Adrenal gland (tissue), 12 donors: ENCODE results near the gene CAMK1D. TPM values are rescaled to one million over a fixed set of nuclear protein-coding genes. Genes with fewer than 3 reads are reported as not detected.

Source experiments
- DNase-seq, 7 donors: peaks; one replicate each; pipeline ENCODE4 v3.0.0-alpha.2; 2019 to 2020
- H3K27ac ChIP-seq, 5 donors: fragments of 200-600 bp; sonication (generic) in 4 of 5; 1 replicate in 3 of 5; 2 replicates in 2 of 5; pipeline versions ENCODE4 v1.5.1 to v1.8.0; 2016 to 2020; ENCODE audit warnings: mild to moderate bottlenecking in 1 of 5
- H3K27me3 ChIP-seq: fragments of 200-600 bp; 2 replicates; pipeline ENCODE4 v1.8.0; 2021
- H3K36me3 ChIP-seq, 2 donors: fragments of 200-600 bp; replicated peaks in 1 of 2; 1 replicate in 1 of 2; 2 replicates in 1 of 2; pipeline versions ENCODE4 v1.5.1 to v1.8.0; 2018 to 2022
- H3K4me1 ChIP-seq, 2 donors: fragments of 200-600 bp; replicated peaks in 1 of 2; 1 replicate in 1 of 2; 2 replicates in 1 of 2; pipeline versions ENCODE4 v1.5.1 to v1.8.0; 2018 to 2021
- H3K4me3 ChIP-seq, 4 donors: fragments of 200-600 bp; sonication (generic) in 3 of 4; one replicate each; pipeline ENCODE4 v1.5.1; 2016 to 2018
- H3K9me3 ChIP-seq, 3 donors: fragments of 200-600 bp; sonication (generic) in 1 of 3; replicated peaks in 1 of 3; 1 replicate in 2 of 3; 2 replicates in 1 of 3; pipeline versions ENCODE4 v1.5.1 to v1.8.0; 2016 to 2021
- CTCF ChIP-seq, 6 experiments: fragments of 450-650 bp in 4 of 6; fragments of 200-600 bp in 2 of 6; sonication (generic) in 1 of 6; IDR thresholded peaks; 1 replicate in 5 of 6; 2 replicates in 1 of 6; pipeline versions ENCODE4 v1.5.1 to v1.8.0; 2016 to 2021; ENCODE audit warnings: antibody characterized with exemption in 6 of 6, mild to moderate bottlenecking in 2 of 6, moderate library complexity in 1 of 6
- POLR2A ChIP-seq, 2 donors: fragments of 450-650 bp; IDR thresholded peaks; one replicate each; pipeline ENCODE4 v1.6.1; 2017; ENCODE audit warnings: antibody characterized with exemption in 2 of 2, mild to moderate bottlenecking in 2 of 2, moderate library complexity in 1 of 2
- WGBS, 4 donors: extraction: QIAGEN DNeasy Blood & Tissue Kit in 2 of 4; methylation state at CpG; one replicate each; pipeline versions ENCODE4 v1.1.5 to v1.1.7; 2013 to 2017; 5-methylcytosine and 5-hydroxymethylcytosine counted together
- intact Hi-C, 2 donors: fragments of 100-400 bp; cut with DNase I; formaldehyde crosslinking; loops; one replicate each; pipeline versions ENCODE4 v1.14.1 to v1.15.0; 2022 to 2023
- microRNA counts, 2 donors: library from miRNA; unstranded; fragments of <30 nt; microRNA quantifications; one replicate each; lab custom pipeline; 2016
- microRNA-seq, 3 donors: library from miRNA; unstranded; fragments of <30 nt; microRNA quantifications; one replicate each; pipeline ENCODE4, GENCODE V29; 2017 to 2020
- polyA plus RNA-seq, 3 donors: library from polyadenylated mRNA; stranded (reverse); fragments of 200-250 nt in 2 of 3; fragments of 350-450 nt in 1 of 3; fragmentation: Illumina TruSeq in 1 of 3; extraction: RNeasy Lipid Tissue Mini Kit (QIAGEN cat#74804) in 1 of 3; gene quantifications; one replicate each; pipeline ENCODE4 v1.2.3, GENCODE V29; 2013 to 2014
- small RNA-seq, 2 donors: library from RNA; depleted of rRNA; stranded (forward); fragments of <200 nt; gene quantifications; one replicate each; pipeline ENCODE3, GENCODE V24; 2016
- total RNA-seq, 9 donors: library from RNA; depleted of rRNA in 4 of 9; stranded (reverse); fragments of >200 nt in 4 of 9; fragments of 120-200 nt in 1 of 9; fragmentation: NEBNext Ultra II Directional in 1 of 9; extraction: Animal tissue kit (Norgen Biotek cat#: 25700) in 1 of 9; gene quantifications; one replicate each; pipeline versions ENCODE4 v1.1.0 to v1.2.4, GENCODE V29; 2013 to 2023
- donor health status: healthy with polysubstance abuse.
- donor health status: Bipolar disorder and iron deficiency.
- donor health status: DM: yes; HTN: yes; CAD: no.
- donor health status: DM: no; HTN: no; CAD: no.
- donor health status: DM: no; HTN: no; CAD: no.
- donor health status: DM: yes; HTN: yes; CAD: no.

The CAMK1D gene
- total and polyA plus RNA-seq, 12 donors, result 2.3 to 9.4 (median 6.5) TPM

DNA sequence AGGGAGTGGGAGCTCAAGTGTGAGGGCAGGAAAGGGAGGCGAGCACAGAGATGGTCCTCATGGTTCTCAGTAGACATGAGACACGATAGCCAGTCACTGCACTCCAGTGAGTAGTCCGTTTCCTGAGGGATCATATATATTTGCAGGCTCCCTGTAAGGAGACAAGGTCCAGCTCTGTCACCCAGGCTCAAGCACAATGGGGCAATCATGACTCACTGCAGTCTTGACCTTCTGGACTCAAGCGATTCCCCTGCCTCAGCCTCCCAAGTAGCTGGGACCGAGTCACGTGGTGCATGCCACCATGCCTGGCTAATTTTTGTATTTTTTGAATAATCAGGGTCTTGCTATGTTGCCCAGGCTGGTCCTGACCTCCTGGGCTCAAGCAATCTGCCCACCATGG is 535.5 kb downstream of the CAMK1D start:
- intact Hi-C loops, result no loop called here
- Histone ChIP-seq H3K9me3 (no peaks in the 10 kb centered on the region), H3K4me1 (no peaks in the 10 kb centered on the region), H3K27ac (no peak overlapping the region), H3K36me3 (no peaks in the 10 kb centered on the region), H3K4me3 (no peak overlapping the region), H3K27me3 (no peaks in the 10 kb centered on the region)
- TF ChIP-seq CTCF (IDR thresholded peaks at IDR 0.05) (no peak), POLR2A (IDR thresholded peaks at IDR 0.05) (no peak)
- WGBS, 4 donors, result 79 to 86% (median 82%) methylated on average over 4 to 6 of the region's 6 CpGs
- DNase-seq, result no peak

MicroRNAs within 50 kb of the gene (microRNA counts, 767-probe panel; counts per million panel counts)
- microRNA hsa-miR-548q (lab: Ali Mortazavi, UCI), result 0 counts per million in 2 donors

Small RNA genes within 50 kb of the gene (microRNA-seq; reads per million reads assigned to microRNA genes)
- gene MIR4480 (0 reads per million in 3 donors), gene MIR4481 (0 reads per million in 3 donors), gene MIR548Q (0 reads per million in 3 donors)

Small RNA genes within 50 kb of the gene (small RNA-seq; reads per million reads assigned to genes)
- gene MIR4480 (0 reads per million in 2 donors), gene MIR548Q (0 reads per million in 2 donors), gene RF00279 (0 reads per million in 2 donors), gene RN7SL198P (0 reads per million in 2 donors), gene RNU6ATAC39P (0 reads per million in 2 donors)

Other genes with a start within 250 kb of the CAMK1D start
- gene SEC61A2, start 219.9 kb upstream of the CAMK1D start, total RNA-seq, result 1 to 10 TPM; 1.3 to 6.0 (median 5.1) TPM
- gene SEC61A2, start 219.9 kb upstream of the CAMK1D start, polyA plus RNA-seq, result 1 to 10 TPM; 5.8 to 8.4 (median 5.9) TPM
- gene NUDT5, start 153.7 kb upstream of the CAMK1D start, total RNA-seq, result 10 to 100 TPM; 35.5 to 62.7 (median 48.0) TPM
- 10 to 100 TPM; 25.3 to 84.3 (median 44.6) TPM for gene NUDT5, start 153.7 kb upstream of the CAMK1D start, polyA plus RNA-seq
- 100 to 1,000 TPM in 1 of 9 donors, 10 to 100 TPM in 8; 43.1 to 119 (median 57.4) TPM for gene CDC123, start 153.4 kb upstream of the CAMK1D start, total RNA-seq
- gene CDC123, start 153.4 kb upstream of the CAMK1D start, polyA plus RNA-seq, result 100 to 1,000 TPM in 1 of 3 donors, 10 to 100 TPM in 2; 41.1 to 111 (median 42.0) TPM